SK-N-SH (cell line): ENCODE results near the gene FAM131B. TPM values are rescaled to one million over a fixed set of nuclear protein-coding genes. Genes with fewer than 3 reads are reported as not detected.

Experiments used
- CTCF ChIA-PET: fragments of 300-600, 350-600 bp; formaldehyde crosslinking; extraction: SDS; loops from one replicate; lab custom pipeline; 2021; lab: Yijun Ruan, JAX
- POLR2A ChIA-PET: fragments of 350-600 bp; sonication (Branson Sonifier 250); formaldehyde crosslinking; extraction: SDS; loops from one replicate; lab custom pipeline; 2020; ENCODE audit warnings: antibody characterized with exemption, inconsistent platforms; lab: Yijun Ruan, JAX
- DNase-seq: peaks from one replicate; pipeline ENCODE4 v3.0.0; 2012
- H2AFZ ChIP-seq: fragments of 200-600 bp; sonication (generic); 2 replicates; pipeline ENCODE4 v1.8.1; 2016; ENCODE audit warnings: antibody characterized with exemption, mild to moderate bottlenecking, low read depth
- H3F3A ChIP-seq: fragments of 200-600 bp; sonication (generic); replicated peaks from 2 replicates; pipeline ENCODE3; 2016; ENCODE audit warnings: antibody characterized with exemption, mild to moderate bottlenecking; ENCODE audit not compliant: insufficient read depth
- H3K27ac ChIP-seq, 2 experiments: fragments of 200-500 bp in 1 of 2; fragments of 200-600 bp in 1 of 2; sonication (Bioruptor generic) in 1 of 2; sonication (generic), shearing (Covaris generic) in 1 of 2; 2 replicates each; pipeline versions ENCODE4 v1.5.1 to v1.6.1; 2014 to 2016; ENCODE audit warnings: low read depth in 2 of 2, inconsistent platforms in 1 of 2, low read length in 1 of 2, mild to moderate bottlenecking in 1 of 2, mixed read lengths in 1 of 2
- H3K27me3 ChIP-seq: fragments of 200-600 bp; sonication (generic), shearing (Covaris generic); 2 replicates; pipeline ENCODE4 v1.6.1; 2016; ENCODE audit warnings: mixed run types; ENCODE audit not compliant: insufficient read depth
- H3K36me3 ChIP-seq, 2 experiments: fragments of 200-500 bp in 1 of 2; fragments of 200-600 bp in 1 of 2; sonication (Bioruptor generic) in 1 of 2; sonication (generic) in 1 of 2; replicated peaks in 1 of 2; 2 replicates each; pipeline versions ENCODE3 to v1.5.1; 2014 to 2016; ENCODE audit warnings: low read length in 1 of 2, mild to moderate bottlenecking in 1 of 2; ENCODE audit not compliant: insufficient read depth in 2 of 2, control insufficient read depth in 1 of 2
- H3K4me1 ChIP-seq, 2 experiments: fragments of 200-500 bp in 1 of 2; fragments of 200-600 bp in 1 of 2; sonication (Bioruptor generic) in 1 of 2; sonication (generic), shearing (Covaris generic) in 1 of 2; 2 replicates each; pipeline versions ENCODE4 v1.5.1 to v1.6.1; 2014 to 2016; ENCODE audit warnings: low read depth in 1 of 2, low read length in 1 of 2, mixed run types in 1 of 2; ENCODE audit not compliant: insufficient read depth in 2 of 2, control insufficient read depth in 1 of 2
- H3K4me2 ChIP-seq: fragments of 200-600 bp; sonication (generic), shearing (Covaris generic); 2 replicates; pipeline ENCODE4 v1.6.1; 2017; ENCODE audit warnings: mixed run types
- H3K4me3 ChIP-seq, 2 experiments: fragments of 200-500 bp in 1 of 2; fragments of 200-600 bp in 1 of 2; sonication (Bioruptor generic) in 1 of 2; sonication (generic), shearing (Covaris generic) in 1 of 2; 2 replicates each; pipeline versions ENCODE4 v1.5.1 to v1.8.1; 2014 to 2016; ENCODE audit warnings: low read depth in 2 of 2, inconsistent platforms in 1 of 2, low read length in 1 of 2, mild to moderate bottlenecking in 1 of 2, mixed read lengths in 1 of 2, moderate library complexity in 1 of 2
- H3K79me2 ChIP-seq: fragments of 200-600 bp; sonication (generic); 2 replicates; pipeline ENCODE4 v1.8.1; 2017; ENCODE audit warnings: mild to moderate bottlenecking; ENCODE audit not compliant: insufficient read depth
- H3K9ac ChIP-seq: fragments of 200-600 bp; sonication (generic); 2 replicates; pipeline ENCODE4 v1.6.1; 2017; ENCODE audit warnings: mixed run types
- H3K9me2 ChIP-seq: fragments of 200-600 bp; sonication (generic); 2 replicates; pipeline ENCODE4 v1.6.1; 2017; ENCODE audit warnings: mixed run types
- H3K9me3 ChIP-seq: fragments of 200-600 bp; sonication (generic); 2 replicates; pipeline ENCODE4 v1.6.1; 2017; ENCODE audit warnings: mixed run types, mild to moderate bottlenecking, moderate library complexity
- H4K20me1 ChIP-seq: fragments of 200-600 bp; sonication (generic); 2 replicates; pipeline ENCODE4 v1.6.1; 2017; ENCODE audit warnings: mild to moderate bottlenecking, mixed run types; ENCODE audit not compliant: insufficient read depth
- CHD2 ChIP-seq: fragments of 150-350 bp; IDR thresholded peaks from 2 replicates; pipeline ENCODE4 v1.6.1; 2018; ENCODE audit warnings: low read length; ENCODE audit not compliant: partially characterized antibody
- FOSL2 ChIP-seq: IDR thresholded peaks from 2 replicates; pipeline ENCODE4 v1.4.0; 2012; ENCODE audit warnings: low read depth, mild to moderate bottlenecking, moderate library complexity, borderline replicate concordance
- GABPA ChIP-seq: IDR thresholded peaks from 2 replicates; pipeline ENCODE4 v1.4.0; 2012; ENCODE audit warnings: low read depth, mild to moderate bottlenecking
- MXI1 ChIP-seq: IDR thresholded peaks from 2 replicates; pipeline ENCODE4 v1.6.1; 2012; ENCODE audit warnings: mild to moderate bottlenecking, low read depth, low read length, improper control_type of control experiment
- NFIC ChIP-seq: IDR thresholded peaks from 2 replicates; pipeline ENCODE4 v1.4.0; 2012; ENCODE audit warnings: borderline replicate concordance
- POLR2AphosphoS5 ChIP-seq: IDR thresholded peaks from 2 replicates; pipeline ENCODE4 v1.6.1; 2012; ENCODE audit warnings: low read depth, low read length
- SIN3A ChIP-seq: IDR thresholded peaks from 2 replicates; pipeline ENCODE4 v1.6.1; 2012; ENCODE audit warnings: low read depth, mild to moderate bottlenecking, low read length, moderate library complexity, borderline replicate concordance
- USF2 ChIP-seq: fragments of 150-350 bp; IDR thresholded peaks from 2 replicates; pipeline ENCODE4 v1.6.1; 2017; ENCODE audit warnings: antibody characterized with exemption, low read length, low read depth, borderline replicate concordance
- YY1 ChIP-seq: IDR thresholded peaks from 2 replicates; pipeline ENCODE4 v1.4.0; 2012; ENCODE audit warnings: low read depth, mild to moderate bottlenecking
- whole genome bisulfite sequencing: methylation state at CpG from one replicate; pipeline ENCODE4 v1.1.6; 2017; ENCODE audit warnings: low lambda C conversion rate; 5-methylcytosine and 5-hydroxymethylcytosine counted together
- polyA plus RNA-seq, 3 experiments: library from polyadenylated mRNA; depleted of rRNA; stranded (reverse); fragments of >200 nt; gene quantifications; 2 replicates each; pipeline ENCODE4 v1.2.3, GENCODE V29; 2012

FAM131B gene
- polyA plus RNA-seq, 1 of the 3 experiments (the other 2 are of a cell fraction): 43.6 TPM

GRCh38 chr7:143385891-143386781 lies 23.6 kb upstream of the FAM131B start:
- Histone ChIP-seq H2AFZ (no peak overlapping the region), H3K36me3 (peaks cover 61 to 81% of the 10 kb centered on the region in 2 experiments), H3K79me2 (peaks cover 82% of the 10 kb centered on the region), H3K27me3 (no peaks in the 10 kb centered on the region), H3K27ac (peak overlapping the region in 1 of 2 experiments; percentile 100; a peak in 2 of 4 replicates), H3K4me2 (peak overlapping the region; percentile 100), H3K9me2 (no peaks in the 10 kb centered on the region), H3K9me3 (no peaks in the 10 kb centered on the region), H4K20me1 (peaks cover 93% of the 10 kb centered on the region), H3K9ac (peak overlapping the region; percentile 99), H3K4me1 (peaks cover 17 to 61% of the 10 kb centered on the region in 2 experiments; a peak in 3 of 4 replicates), H3K4me3 (peak overlapping the region; percentile 0 to 99; a peak in 3 of 4 replicates), H3F3A (peaks cover 58% of the 10 kb centered on the region)
- TF ChIP-seq MXI1 (no peak), SIN3A (no peak), YY1 (no peak), CHD2 (no peak), FOSL2 (no peak), NFIC (no peak)
- DNase-seq: no peak
- POLR2A ChIA-PET: interaction anchor here (0.6 kb wide), 1 partner anchor 740 kb away, joined by 5 read pairs; no protein-coding TSS in a partner anchor
- WGBS: 80% methylated on average over 19 of the region's 19 CpGs
- CTCF ChIA-PET: interaction anchor here (1.1 kb wide), 1 partner anchor 19 kb away, joined by 3 read pairs; no protein-coding TSS in a partner anchor

- CTCF ChIA-PET: interaction anchor here (0.8 to 2.8 kb wide), 3 partner anchors 32 to 574 kb away, joined by 3 to 13 read pairs (median 3); no protein-coding TSS in a partner anchor
Observed at GRCh38 chr7:143384661-143385631, 22.4 kb upstream of the FAM131B start.

More at GRCh38 chr7:143384661-143385631, 22.4 kb upstream of the FAM131B start:
- H2AFZ ChIP-seq: no peak overlapping the region
- H3K4me3 ChIP-seq: peak overlapping the region; percentile 79 to 99; a peak in 3 of 4 replicates
- H3K79me2 ChIP-seq: peaks cover 92% of the 10 kb centered on the region
- no peaks in the 10 kb centered on the region for H3K27me3 ChIP-seq
- H3K9me2 ChIP-seq: no peaks in the 10 kb centered on the region
- no peaks in the 10 kb centered on the region for H3K9me3 ChIP-seq
- H3K9ac ChIP-seq: peak overlapping the region; percentile 99
- H3K4me1 ChIP-seq: peaks cover 18 to 51% of the 10 kb centered on the region in 2 experiments; a peak in 3 of 4 replicates
- H3K4me2 ChIP-seq: peak overlapping the region; percentile 100
- H3F3A ChIP-seq: peaks cover 50% of the 10 kb centered on the region
- POLR2A ChIA-PET: interaction anchor here (0.6 kb wide), 1 partner anchor 739 kb away, joined by 5 read pairs; no protein-coding TSS in a partner anchor
- peak overlapping the region in 1 of 2 experiments; percentile 100; a peak in 2 of 4 replicates for H3K27ac ChIP-seq
- TF ChIP-seq CHD2: no peak
- TF ChIP-seq YY1: no peak
- TF ChIP-seq USF2: no peak
- TF ChIP-seq GABPA: no peak
- peak; percentile 3 for TF ChIP-seq POLR2AphosphoS5
- WGBS: 78% methylated on average over 14 of the region's 14 CpGs
- peaks cover 81% of the 10 kb centered on the region for H4K20me1 ChIP-seq
- no peak for DNase-seq
- peaks cover 49 to 72% of the 10 kb centered on the region in 2 experiments for H3K36me3 ChIP-seq
